Hematopoietic multipotent progenitor cell treated with erythropoietin and hydrocortisone succinate and interleukin-3 and kit ligand, for 4 days (in vitro differentiated cells): ENCODE results near the gene ETNK1.

Experiments used
- DNase-seq: peaks from one replicate; pipeline ENCODE4 v3.0.0-alpha.2; 2015

ETNK1 gene

DNA sequence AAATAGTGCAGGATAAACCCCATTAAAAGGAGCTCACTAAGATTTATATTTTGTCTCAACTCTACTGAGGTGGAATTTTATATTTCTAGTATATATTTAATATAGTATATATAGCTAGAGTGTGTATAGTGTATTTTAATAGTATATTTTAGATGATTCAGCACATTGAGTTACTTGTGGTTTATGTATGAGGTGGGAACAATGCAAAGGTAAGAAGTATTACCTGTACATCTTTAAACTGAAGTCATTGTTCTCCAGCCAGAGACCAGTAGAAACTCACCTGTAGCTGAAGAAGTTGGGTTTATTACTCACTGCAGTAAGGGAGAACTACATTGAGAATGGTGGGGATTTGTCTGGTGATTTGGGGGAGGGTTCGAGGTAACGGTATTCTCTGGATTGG lies 15.9 kb downstream of the ETNK1 start:
- DNase-seq, result no peak

- no peak for DNase-seq
Measured at GRCh38 chr12:22641353-22642053, 16.5 kb downstream of the ETNK1 start.

DNA sequence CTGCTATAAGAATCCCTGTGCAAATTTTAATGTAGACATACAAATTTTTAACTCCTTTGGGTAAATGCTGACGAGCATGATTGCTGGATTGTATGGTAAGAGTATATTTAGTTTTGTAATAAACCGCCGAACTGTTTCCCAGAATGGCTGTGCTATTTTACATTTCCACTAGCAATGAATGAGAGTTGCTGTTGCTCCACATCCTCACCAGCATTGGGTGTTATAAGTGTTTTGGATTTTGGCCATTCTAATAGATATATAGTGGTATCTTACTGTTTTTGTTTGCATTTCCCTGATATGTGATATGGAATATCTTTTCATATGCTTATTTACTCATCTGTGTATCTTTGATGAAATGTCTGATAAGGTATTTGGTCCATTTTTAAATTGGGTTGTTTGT lies 23.7 kb downstream of the ETNK1 start:
- DNase-seq, result no peak

DNA sequence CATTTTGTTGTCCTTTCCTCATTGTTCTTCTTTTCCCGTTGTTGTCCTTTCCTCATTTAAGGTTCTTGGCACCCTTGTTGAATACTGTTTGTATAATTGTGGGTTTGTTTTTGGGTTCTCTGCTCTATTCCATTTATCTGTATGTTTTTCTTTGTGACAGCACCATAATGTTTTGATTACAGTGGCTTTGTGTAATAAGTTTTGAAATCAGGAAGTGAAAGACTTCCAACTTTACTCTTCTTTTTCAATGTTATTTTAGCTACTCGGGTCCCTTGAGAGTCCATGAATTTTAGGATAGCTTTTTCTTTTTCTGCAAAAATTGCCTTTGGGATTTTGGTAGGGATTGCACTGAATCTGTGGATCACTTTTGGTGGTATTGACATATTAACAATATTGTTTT lies 28.1 kb downstream of the ETNK1 start:
- no peak for DNase-seq

- no peak for DNase-seq
Measured at GRCh38 chr12:22653791-22654190, 28.8 kb downstream of the ETNK1 start.

- no peak for DNase-seq
Measured at GRCh38 chr12:22656376-22656775, 31.4 kb downstream of the ETNK1 start.

- no peak for DNase-seq
Measured at GRCh38 chr12:22656831-22657230, 31.9 kb downstream of the ETNK1 start.

GRCh38 chr12:22657538-22657937 lies 32.6 kb downstream of the ETNK1 start:
- no peak for DNase-seq

GRCh38 chr12:22658214-22658613 lies 33.2 kb downstream of the ETNK1 start:
- DNase-seq, result no peak

DNA sequence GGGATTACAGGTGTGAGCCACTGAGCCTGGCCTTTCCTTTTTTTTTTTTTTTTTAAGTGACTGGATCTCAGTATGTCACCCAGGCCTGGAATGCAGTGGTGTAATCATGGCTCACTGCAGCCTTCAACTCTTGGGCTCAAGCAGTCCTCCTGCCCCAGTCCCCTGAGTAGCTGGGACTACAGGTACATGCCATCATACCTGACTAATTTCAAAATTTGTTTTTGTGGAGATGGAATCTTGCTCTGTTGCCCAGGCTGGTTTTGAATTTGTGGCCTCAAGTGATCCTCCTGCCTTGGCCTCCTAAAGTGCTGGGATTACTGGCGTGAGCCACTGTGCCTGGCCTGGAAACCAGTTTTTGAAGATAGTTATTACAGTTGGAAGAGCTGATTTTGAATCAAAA lies 37.4 kb downstream of the ETNK1 start:
- no peak for DNase-seq

GRCh38 chr12:22665476-22665875 lies 40.5 kb downstream of the ETNK1 start:
- DNase-seq, result no peak

DNA sequence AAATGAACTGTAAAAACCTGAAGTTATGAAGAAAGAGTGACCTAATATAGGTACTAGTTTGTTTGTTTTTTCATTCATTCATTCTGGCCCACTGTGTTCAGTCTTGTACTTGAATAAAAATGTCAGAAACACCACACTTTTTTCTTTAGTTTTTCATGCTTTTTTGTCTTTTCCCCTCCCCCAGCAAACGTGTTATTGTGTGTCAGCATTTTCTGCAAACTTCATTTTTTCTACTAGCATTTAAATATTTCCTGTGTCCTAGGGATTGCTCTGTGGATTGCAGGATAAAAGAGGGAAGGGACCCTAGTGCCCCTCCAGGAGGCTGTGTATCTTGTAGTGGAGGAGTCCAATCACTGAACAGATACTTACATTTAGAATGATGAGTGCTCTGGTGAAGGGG lies 42.2 kb downstream of the ETNK1 start:
- no peak for DNase-seq

GRCh38 chr12:22668441-22668840 lies 43.5 kb downstream of the ETNK1 start:
- DNase-seq, result no peak

GRCh38 chr12:22670762-22671161 lies 45.8 kb downstream of the ETNK1 start:
- DNase-seq, result peak; percentile 49

- no peak for DNase-seq
Measured at GRCh38 chr12:22672951-22673350, 48.0 kb downstream of the ETNK1 start.

DNA sequence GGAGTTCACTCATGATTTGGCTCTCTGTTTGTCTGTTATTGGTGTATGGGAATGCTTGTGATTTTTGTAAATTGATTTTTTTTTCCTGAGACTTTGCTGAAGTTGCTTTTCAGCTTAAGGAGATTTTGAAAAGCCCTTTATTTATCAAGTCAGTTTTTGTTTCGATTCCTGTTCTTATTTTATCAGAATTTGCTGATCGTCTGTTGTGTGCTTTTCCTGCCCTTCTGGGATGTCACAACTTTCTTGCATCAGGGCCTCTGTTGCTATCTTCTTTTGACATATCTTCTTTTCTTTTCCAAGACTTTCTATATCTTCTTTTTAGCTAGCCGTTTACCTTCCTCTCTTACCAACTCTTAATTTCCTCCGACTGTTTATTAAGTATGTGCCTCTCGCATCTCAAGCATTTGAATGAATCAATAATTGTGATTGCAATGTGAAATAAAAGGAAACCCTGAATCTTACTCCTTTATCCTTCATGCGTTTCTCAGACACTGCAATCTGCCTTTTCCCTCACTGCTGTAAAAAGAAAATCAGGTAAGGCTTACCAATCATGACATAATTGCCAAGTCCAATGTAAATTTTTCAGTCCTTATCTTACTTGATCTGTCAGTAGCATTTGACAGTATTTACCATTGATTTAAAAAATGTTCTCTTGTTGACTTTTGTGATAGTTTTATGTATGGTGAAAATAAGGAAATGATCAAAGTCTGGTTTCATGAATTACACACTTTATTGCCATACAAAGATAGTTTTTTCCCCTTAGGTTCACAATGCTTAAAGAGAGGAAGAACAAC lies 53.0 kb downstream of the ETNK1 start:
- DNase-seq, result no peak

DNA sequence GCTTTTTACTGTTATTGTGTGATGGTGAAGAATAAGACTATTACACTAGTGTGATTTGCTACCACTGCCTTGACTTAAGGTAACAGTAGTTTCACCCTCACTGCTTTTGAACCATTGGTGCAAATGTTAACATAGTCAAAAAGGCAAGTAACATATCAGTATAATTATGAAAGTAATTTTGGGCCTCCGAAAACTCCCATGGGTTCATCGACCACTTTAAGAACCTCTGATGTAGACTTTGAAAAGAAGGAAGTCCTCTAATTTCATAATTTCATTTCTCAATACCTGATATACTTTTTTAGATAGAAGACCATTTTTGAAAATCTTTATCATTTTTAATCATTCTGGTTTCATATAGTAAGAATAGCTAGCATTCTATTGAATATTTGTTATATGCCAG lies 57.7 kb downstream of the ETNK1 start:
- no peak for DNase-seq

DNA sequence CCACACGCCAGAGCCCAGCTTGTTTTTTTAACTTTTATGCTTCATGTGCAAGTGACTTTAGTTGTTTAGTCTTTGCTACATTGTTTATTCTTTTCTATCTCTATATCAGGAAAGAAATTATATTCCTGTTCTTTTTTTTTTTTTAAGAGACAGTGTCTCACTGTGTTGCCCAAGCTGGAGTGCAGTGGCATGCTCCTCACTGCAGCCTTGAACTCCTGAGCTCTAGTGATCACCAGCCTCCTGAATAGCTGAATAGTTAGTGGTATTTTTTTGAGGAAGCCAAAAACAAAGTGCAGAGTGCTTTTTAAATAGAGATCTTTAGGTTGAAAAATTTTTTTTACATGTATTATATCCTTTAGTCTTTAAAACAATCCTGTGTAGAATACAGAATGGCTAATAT lies 58.2 kb downstream of the ETNK1 start:
- DNase-seq, result no peak

DNA sequence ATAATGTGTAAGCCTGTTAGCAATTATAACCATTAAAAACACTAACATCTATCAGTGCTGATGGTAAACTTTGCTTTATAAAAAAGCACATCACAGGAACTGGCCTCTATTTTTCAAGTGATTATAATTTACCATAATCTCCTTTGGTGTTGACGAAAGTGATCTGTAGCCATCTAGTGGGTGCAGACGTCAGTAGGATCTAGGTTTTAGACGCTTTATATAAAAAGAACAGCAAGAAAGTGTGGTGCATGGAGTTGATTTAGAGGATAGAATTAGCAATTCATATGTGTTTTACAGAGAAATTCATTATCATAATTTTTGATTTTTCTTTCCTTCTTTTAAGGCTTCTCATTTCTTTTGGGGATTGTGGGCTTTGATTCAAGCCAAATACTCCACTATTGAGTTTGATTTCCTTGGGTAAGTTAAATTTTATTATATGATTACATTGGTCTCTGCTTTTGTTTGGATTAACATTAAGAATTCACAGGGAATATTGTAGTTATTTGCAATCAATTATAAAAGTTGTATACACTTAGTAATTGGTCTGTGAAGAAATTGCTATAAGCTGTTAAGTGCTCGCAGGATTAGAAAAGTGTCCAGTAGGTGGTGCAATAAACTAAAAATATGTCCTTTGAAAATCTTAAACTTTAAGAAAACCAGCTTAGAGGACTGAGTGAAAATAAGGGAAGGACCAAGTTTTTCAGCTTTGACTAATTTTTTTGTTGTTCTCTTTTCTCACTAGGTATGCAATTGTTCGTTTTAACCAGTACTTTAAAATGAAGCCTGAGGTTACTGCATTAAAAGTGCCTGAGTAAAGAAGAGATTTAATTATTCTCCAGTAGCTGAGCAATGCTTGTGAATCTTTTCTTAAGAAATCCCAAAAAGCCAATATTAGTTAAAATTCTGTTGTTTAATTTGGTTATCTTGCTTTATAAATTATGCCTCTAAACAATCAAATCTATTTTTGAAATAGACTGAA lies 59.5 kb downstream of the ETNK1 start:
- peak; percentile 82 for DNase-seq

DNA sequence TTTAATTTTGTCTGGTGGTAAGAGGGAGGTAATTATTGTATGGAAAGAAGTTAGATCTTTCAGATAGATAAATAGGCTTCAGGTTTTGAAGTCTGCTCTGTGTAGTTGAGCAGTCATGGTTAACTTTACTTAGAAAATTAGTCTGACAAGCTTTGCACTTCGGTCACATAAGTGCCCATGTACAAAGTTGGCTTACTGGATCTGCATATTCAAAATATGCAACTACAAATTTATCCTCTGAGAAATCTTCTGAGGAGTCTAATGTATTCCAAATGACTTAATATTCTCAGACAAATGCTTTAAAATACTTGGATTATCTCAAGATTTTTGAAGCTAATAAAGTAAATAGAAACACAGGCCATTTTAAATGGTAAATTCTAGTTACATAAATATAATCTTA lies 61.2 kb downstream of the ETNK1 start:
- DNase-seq, result no peak

GRCh38 chr12:22687361-22688076 lies 62.5 kb downstream of the ETNK1 start:
- DNase-seq, result peak; percentile 79

DNA sequence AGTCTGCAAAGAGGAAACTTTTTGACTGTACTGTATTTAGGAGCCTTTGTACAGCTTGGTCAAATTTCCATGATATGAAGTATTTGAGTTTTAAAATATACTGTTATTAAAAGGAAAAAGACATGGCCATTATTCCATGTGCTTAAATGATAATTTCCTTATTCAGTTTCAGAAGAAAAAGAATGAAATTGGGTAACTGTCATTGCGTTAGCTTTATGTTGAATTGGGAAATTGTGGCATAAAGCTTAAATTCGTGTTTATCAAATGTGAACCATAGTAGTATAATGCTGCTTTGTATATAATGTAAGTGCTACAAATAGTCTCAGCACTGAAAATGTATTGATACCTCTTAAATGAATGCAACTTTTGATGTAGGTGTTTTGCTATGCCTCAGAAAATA lies 64.9 kb downstream of the ETNK1 start:
- DNase-seq, result no peak

DNA sequence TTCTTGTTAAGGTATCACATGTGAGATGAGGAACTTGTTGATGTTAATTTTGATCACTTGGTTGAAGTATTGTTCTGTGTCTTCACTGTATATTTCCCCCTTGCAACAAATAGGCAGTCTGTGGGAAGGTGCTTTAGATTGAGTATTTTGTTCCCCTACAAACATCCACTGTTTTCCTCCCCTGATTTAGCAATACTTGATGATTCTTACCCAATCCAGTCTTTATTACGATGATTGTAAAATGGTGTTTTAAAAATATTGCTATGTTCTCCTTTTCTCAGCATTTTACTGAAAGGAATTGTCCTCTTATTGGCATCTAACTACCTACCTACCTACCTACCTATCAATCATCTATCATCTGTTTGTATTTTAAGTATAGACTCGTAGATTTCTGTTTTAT lies 66.3 kb downstream of the ETNK1 start:
- DNase-seq, result no peak
